Endothelial cell of umbilical vein (primary cell): ENCODE results near the gene TRIM50. TPM values are rescaled to one million over a fixed set of nuclear protein-coding genes. Genes with fewer than 3 reads are reported as not detected.

Experiments used
- BruUV-seq: library from RNA; stranded (reverse); fragments of 400-500 nt; replicated peaks from 2 replicates; lab custom pipeline; 2021; lab: Mats Ljungman, UMichigan
- CTCF ChIA-PET: fragments of 300-600, 350-600 bp; sonication (Branson Sonifier 250); formaldehyde crosslinking; loops from one replicate; lab custom pipeline; 2021; ENCODE audit warnings: antibody characterized with exemption, inconsistent platforms; lab: Charles Lee
- POLR2A ChIA-PET: fragments of 300-600, 350-600 bp; sonication (Branson Sonifier 250); formaldehyde crosslinking; loops from one replicate; lab custom pipeline; 2021; ENCODE audit warnings: antibody characterized with exemption, inconsistent platforms; lab: Charles Lee
- DNase-seq: peaks from one replicate; pipeline ENCODE4 v3.0.0-alpha.2; 2011; ENCODE audit warnings: low read depth, low spot score
- FAIRE-seq: peaks from 2 replicates; lab custom pipeline; 2011; peaks lifted over from hg19 to GRCh38; lab: Jason Lieb, UNC
- H2AFZ ChIP-seq: 2 replicates; pipeline ENCODE4 v1.6.0; 2012; ENCODE audit warnings: low read depth, low read length, control low read depth, inconsistent platforms
- H3K27ac ChIP-seq: 2 replicates; pipeline ENCODE4 v1.5.1; 2011; ENCODE audit warnings: low read depth, mild to moderate bottlenecking, control low read depth, low read length, moderate library complexity; ENCODE audit not compliant: insufficient read depth
- H3K27me3 ChIP-seq, 2 experiments: 2 replicates each; pipeline versions ENCODE4 v1.6.0 to v1.6.1; 2011; ENCODE audit warnings: low read length in 2 of 2, mixed read lengths in 1 of 2; ENCODE audit not compliant: control insufficient read depth in 2 of 2, insufficient read depth in 2 of 2
- H3K36me3 ChIP-seq, 2 experiments: 2 replicates in 1 of 2; 3 replicates in 1 of 2; pipeline ENCODE4 v1.5.1; 2011; ENCODE audit warnings: low read length in 2 of 2, mild to moderate bottlenecking in 1 of 2, moderate library complexity in 1 of 2; ENCODE audit not compliant: control insufficient read depth in 2 of 2, insufficient read depth in 2 of 2; ENCODE audit errors: extremely low read depth in 1 of 2
- H3K4me1 ChIP-seq: 3 replicates; pipeline ENCODE4 v1.5.1; 2011; ENCODE audit warnings: mild to moderate bottlenecking, low read length; ENCODE audit not compliant: control insufficient read depth, insufficient read depth; ENCODE audit errors: extremely low read depth
- H3K4me2 ChIP-seq: 2 replicates; pipeline ENCODE4 v1.6.1; 2011; ENCODE audit warnings: low read length, control low read depth, mixed read lengths; ENCODE audit not compliant: insufficient read depth
- H3K4me3 ChIP-seq, 3 experiments: fragments of 200-600 bp in 1 of 3; sonication (generic), shearing (Covaris generic) in 1 of 3; replicated peaks in 1 of 3; 2 replicates each; pipeline ENCODE4 v1.5.1; 2011 to 2016; ENCODE audit warnings: control low read depth in 3 of 3, low read length in 3 of 3, mild to moderate bottlenecking in 2 of 3, inconsistent platforms in 1 of 3, low read depth in 1 of 3, moderate library complexity in 1 of 3; ENCODE audit not compliant: insufficient read depth in 1 of 3
- H3K79me2 ChIP-seq: 2 replicates; pipeline ENCODE4 v1.6.0; 2012; ENCODE audit warnings: low read length, inconsistent platforms; ENCODE audit not compliant: control insufficient read depth, insufficient read depth
- H3K9ac ChIP-seq: replicated peaks from 2 replicates; pipeline ENCODE3; 2011; ENCODE audit warnings: low read length, control low read depth; ENCODE audit not compliant: insufficient read depth; ENCODE audit errors: extremely low read depth
- H3K9me1 ChIP-seq: replicated peaks from 3 replicates; pipeline ENCODE4 v1.6.0; 2011; ENCODE audit warnings: mild to moderate bottlenecking, low read length; ENCODE audit not compliant: control insufficient read depth, insufficient read depth; ENCODE audit errors: extremely low read depth
- H3K9me3 ChIP-seq: replicated peaks from 2 replicates; pipeline ENCODE4 v1.5.1; 2012; ENCODE audit warnings: low read length, inconsistent platforms; ENCODE audit not compliant: control insufficient read depth, insufficient read depth
- H4K20me1 ChIP-seq: replicated peaks from 2 replicates; pipeline ENCODE3; 2011; ENCODE audit warnings: mild to moderate bottlenecking, low read length; ENCODE audit not compliant: control insufficient read depth, insufficient read depth; ENCODE audit errors: extremely low read depth
- CTCF ChIP-seq, 2 donors: IDR thresholded peaks; 1 replicate in 1 of 2; 2 replicates in 1 of 2; pipeline ENCODE4 v1.5.1; 2011; ENCODE audit warnings: low read length in 2 of 2, mild to moderate bottlenecking in 2 of 2, moderate library complexity in 2 of 2, control low read depth in 1 of 2, inconsistent platforms in 1 of 2, low read depth in 1 of 2; ENCODE audit not compliant: insufficient read depth in 1 of 2; ENCODE audit errors: extremely low read depth in 1 of 2
- EZH2 ChIP-seq: IDR thresholded peaks from 2 replicates; pipeline ENCODE4 v1.6.1; 2012; ENCODE audit warnings: borderline replicate concordance, low read depth, mild to moderate bottlenecking, moderate library complexity, low read length, inconsistent platforms; ENCODE audit not compliant: severe bottlenecking
- FOS ChIP-seq: IDR thresholded peaks from 2 replicates; pipeline ENCODE4 v1.6.1; 2011; ENCODE audit warnings: mild to moderate bottlenecking, low read length, moderate library complexity, borderline replicate concordance; ENCODE audit not compliant: insufficient read depth
- GATA2 ChIP-seq: IDR thresholded peaks from 2 replicates; pipeline ENCODE4 v1.7.0; 2011; ENCODE audit warnings: low read depth, mild to moderate bottlenecking, moderate library complexity, mixed read lengths, low read length; ENCODE audit not compliant: insufficient read length, insufficient read depth
- JUN ChIP-seq: IDR thresholded peaks from 2 replicates; pipeline ENCODE4 v1.6.1; 2011; ENCODE audit warnings: borderline replicate concordance, low read depth; ENCODE audit not compliant: insufficient read length, insufficient read depth
- MYC ChIP-seq: IDR thresholded peaks from one replicate; pipeline ENCODE4 v1.6.1; 2011; ENCODE audit warnings: mild to moderate bottlenecking, low read depth, low read length
- POLR2A ChIP-seq: IDR thresholded peaks from 2 replicates; pipeline ENCODE4 v1.6.1; 2012; ENCODE audit warnings: low read depth, mild to moderate bottlenecking, control low read depth, low read length
- POLR2AphosphoS5 ChIP-seq: IDR thresholded peaks from 2 replicates; pipeline ENCODE4 v1.6.1; 2012; ENCODE audit warnings: low read depth, mild to moderate bottlenecking, control low read depth, low read length, moderate library complexity; ENCODE audit not compliant: insufficient read depth
- dilution Hi-C: fragments of 300-500 bp; cut with MboI; formaldehyde crosslinking; loops from one replicate; pipeline ENCODE4 v1.15.0; 2019; ENCODE audit warnings: low sequenced_read_pairs; ENCODE audit not compliant: extremely low pct_ligation_motif_present
- intact Hi-C: fragments of 100-400 bp; cut with micrococcal nuclease; formaldehyde crosslinking; loops from one replicate; pipeline ENCODE4 v1.10.0; 2022
- polyA plus RNA-seq, 4 experiments: library from polyadenylated mRNA; depleted of rRNA in 3 of 4; stranded (reverse) in 3 of 4; unstranded in 1 of 4; fragments of >200 nt; gene quantifications; 2 replicates each; pipeline versions ENCODE4 v1.2.1 to v1.2.3, GENCODE V29; 2011 to 2012; ENCODE audit warnings: missing spikeins in 1 of 4
- total RNA-seq: library from RNA; stranded (reverse); gene quantifications from 2 replicates; pipeline ENCODE4 v1.2.3, GENCODE V29; 2021
- TF ChIP-seq, protein P1 (sequence below): IDR thresholded peaks from 2 replicates; pipeline ENCODE4 v1.6.1; 2011; ENCODE audit not compliant: insufficient read depth, insufficient read length

TRIM50 gene
- total and polyA plus RNA-seq, 2 donors (not counting 3 experiments of a cell fraction or from before 2014, with no cell fraction given): not detected

- dilution Hi-C loops: no loop called here
- no peaks in the 10 kb centered on the region for H3K9me3 ChIP-seq
These were observed 26.9 kb upstream of the TRIM50 start for GRCh38 chr7:73354821-73355220.

More at GRCh38 chr7:73354821-73355220, 26.9 kb upstream of the TRIM50 start:
- Histone ChIP-seq H3K9me1 (no peaks in the 10 kb centered on the region), H3K4me2 (no peak overlapping the region), H3K27me3 (no peaks in the 10 kb centered on the region), H3K4me3 (no peak overlapping the region), H3K9ac (no peak overlapping the region), H3K27ac (no peak overlapping the region), H2AFZ (no peak overlapping the region), H3K79me2 (no peaks in the 10 kb centered on the region), H3K4me1 (peaks cover 21% of the 10 kb centered on the region), H4K20me1 (no peaks in the 10 kb centered on the region), H3K36me3 (no peaks in the 10 kb centered on the region)
- TF ChIP-seq MYC: no peak
- TF ChIP-seq, protein P1, sequence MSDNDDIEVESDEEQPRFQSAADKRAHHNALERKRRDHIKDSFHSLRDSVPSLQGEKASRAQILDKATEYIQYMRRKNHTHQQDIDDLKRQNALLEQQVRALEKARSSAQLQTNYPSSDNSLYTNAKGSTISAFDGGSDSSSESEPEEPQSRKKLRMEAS: no peak
- TF ChIP-seq FOS: no peak
- no peak for TF ChIP-seq CTCF (IDR thresholded peaks at IDR 0.05; ENCODE audit: extremely low read depth in 1 of 2, insufficient read depth in 1 of 2, low read depth in 1 of 2, low read length in 2 of 2)
- TF ChIP-seq POLR2A: no peak
- no peak for TF ChIP-seq EZH2
- TF ChIP-seq POLR2AphosphoS5: no peak
- no peak for TF ChIP-seq GATA2
- TF ChIP-seq JUN: no peak
- intact Hi-C loops: no loop called here
- FAIRE-seq (no peak), DNase-seq (no peak)
- CTCF ChIA-PET: no interaction called here
- POLR2A ChIA-PET: no interaction called here
- BruUV-seq: no TSS peak
